HG03095 (cell line): Measurements from ENCODE around the gene PNKP.
"Not testable (repeated sequence)": the region's sequence is repeated elsewhere in the genome, so short reads cannot be mapped to it uniquely, and the experiment has no call there.

ENCODE experiments used
- ATAC-seq: cut with Tn5 transposase; IDR thresholded peaks from one replicate; pipeline ENCODE4 v1.9.1; 2021; ENCODE audit warnings: moderate library complexity; ENCODE audit not compliant: unreplicated experiment

Gene PNKP

DNA sequence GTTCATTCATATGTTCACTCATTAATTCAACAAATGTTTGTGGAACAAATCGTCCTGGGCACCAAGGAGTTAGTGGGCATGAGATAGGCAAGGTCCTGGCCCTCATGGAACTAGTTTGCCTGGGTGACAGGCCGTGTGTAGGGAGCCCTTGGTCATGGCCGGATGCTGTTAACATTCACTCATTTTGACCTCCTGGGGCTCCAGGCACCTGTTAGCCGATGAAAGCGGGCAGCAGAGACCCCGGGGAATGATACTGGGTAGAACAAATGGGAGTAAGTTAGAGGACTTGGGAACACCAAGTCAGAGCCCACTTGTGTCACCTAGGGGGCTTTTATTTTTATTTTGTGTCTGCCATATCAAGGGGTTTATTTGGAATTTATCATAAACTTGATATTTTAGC is 42.7 kb downstream of the PNKP start:
- no peak for ATAC-seq

DNA sequence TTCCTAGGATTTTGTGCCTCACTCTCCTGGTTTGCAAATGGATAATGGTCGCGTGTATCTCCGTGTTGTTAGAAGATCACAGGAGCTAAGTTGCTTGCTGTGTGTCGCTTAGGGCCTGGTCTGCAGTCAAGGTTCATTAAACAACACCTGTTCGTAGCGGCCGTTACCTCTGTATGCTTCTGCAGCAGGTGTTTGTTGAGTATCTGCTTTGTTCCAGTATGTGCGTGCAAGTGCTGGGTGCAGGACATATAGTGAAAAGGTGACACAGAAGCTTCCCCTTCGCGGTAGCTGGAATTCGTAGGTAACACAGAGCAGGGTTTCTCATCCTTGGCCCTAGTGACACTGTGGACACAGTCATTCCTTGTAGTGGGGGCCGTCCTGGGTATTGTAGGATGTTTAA is 43.9 kb downstream of the PNKP start:
- no peak for ATAC-seq

DNA sequence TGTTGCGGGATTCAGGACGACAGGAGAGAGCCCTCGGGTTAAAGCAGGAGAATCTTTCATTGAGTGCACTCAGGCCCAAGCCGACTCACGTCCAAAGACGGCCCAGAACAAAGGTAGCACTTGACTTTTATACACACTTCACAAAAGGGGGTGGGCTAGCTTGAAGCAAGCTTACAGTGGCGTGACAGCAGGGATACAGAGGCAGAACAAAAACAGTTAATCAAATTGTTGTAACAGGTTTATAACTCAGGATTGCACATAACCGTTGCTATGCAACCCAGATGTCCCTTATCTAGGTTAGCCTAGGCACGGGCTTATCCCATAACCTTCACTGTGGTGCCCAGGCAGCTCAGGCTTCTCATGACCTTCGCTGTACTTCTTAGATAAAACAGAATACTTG is 47.3 kb downstream of the PNKP start:
- ATAC-seq = no peak

DNA sequence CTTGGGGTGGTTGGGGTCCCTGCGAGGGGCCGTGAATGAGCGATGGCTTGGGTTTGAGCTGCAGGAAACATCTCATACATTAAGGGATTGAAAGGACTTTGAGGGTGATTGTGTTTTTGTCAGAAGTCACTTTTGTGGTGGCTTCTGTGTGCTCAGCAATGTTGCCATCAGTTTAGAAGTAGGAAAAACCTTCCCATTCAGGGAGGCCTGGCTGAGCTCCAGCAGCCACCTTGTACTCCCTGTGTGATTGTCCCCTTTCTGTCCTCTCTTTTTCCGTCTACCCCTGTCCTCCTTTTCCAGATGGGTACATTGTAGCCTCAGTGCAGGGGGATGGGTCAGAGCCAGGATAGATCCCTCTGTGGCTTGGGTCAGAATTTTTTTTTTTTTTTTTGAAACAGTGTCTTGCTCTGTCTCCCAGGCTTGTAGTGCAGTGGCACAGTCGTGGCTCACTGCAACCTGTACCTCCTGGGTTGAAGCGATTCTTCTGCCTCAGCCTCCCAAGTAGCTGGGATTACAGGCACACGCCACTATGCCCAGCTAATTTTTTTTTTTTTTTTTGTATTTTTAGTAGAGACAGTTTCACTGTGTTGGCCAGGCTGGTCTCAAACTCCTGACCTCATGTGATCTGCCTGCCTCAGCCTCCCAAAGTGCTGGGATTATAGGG is 47.8 kb downstream of the PNKP start:
- not testable (repeated sequence) for ATAC-seq

DNA sequence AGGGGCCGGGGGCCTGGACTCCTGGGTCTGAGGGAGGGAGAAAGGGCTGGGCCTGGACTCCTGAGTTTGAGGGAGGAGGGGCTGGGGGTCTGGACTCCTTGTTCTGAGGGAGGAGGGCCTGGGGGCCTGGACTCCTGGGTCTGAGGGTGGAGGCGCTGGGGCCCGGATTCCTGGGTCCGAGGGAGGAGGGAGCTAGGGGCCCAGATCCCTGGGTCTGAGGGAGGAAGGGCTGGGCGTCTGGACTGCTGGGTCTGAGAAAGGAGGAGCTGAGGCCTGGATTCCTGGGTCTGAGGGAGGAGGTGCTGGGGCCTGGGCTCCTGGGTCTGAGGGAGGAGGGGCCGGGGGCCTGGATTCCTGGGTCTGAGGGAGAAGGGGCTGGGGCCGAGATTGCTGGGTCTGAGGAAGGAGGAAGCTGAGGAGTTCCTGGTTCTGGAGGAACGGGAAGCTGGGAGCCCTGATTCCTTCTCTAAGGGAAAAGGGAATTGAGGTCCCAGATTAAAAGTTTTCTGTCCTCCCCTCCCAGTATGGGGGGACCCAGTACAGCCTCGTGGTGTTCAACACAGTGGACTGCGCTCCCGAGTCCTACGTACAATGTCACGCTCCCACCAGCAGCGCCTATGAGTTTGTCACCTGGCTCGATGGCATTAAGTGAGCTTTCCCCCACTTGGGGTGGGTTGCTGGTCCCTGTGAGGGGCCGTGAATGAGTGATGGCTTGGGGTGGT is 48.6 kb downstream of the PNKP start:
- ATAC-seq = no peak

DNA sequence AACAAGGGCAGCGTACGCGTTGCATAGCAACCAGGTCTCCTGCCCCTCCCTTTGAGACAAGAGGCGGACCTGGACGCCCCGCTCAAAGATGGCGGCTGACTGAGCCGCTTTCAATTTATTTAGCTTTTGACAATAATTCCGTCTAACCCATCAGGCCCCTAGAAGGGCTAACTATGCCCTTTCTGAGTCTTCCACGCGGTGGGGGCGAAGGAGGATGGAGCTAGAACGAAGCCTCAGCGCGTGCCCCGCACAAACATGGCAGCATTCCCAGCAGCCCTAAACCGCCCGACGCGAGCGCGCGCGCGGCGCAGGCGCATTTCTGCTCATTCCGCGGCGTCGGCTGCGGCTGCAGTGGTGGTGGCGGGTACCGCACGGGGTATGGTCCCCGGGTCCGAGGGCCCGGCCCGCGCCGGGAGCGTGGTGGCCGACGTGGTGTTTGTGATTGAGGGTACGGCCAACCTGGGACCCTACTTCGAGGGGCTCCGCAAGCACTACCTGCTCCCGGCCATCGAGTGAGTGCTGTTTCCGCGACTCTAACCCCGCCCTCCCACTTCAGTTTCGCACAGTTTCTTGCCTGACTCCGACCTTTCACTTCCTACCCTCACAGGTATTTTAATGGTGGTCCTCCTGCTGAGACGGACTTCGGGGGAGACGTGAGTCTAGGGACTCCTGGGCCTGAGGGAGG is 49.3 kb downstream of the PNKP start, which contains the start of gene MED25:
Gene MED25 (plus strand): TSS at position 326 of the 685 bp plus-strand sequence. CDS start 53 bp downstream, at position 379.
- ATAC-seq = peak; percentile 53

DNA sequence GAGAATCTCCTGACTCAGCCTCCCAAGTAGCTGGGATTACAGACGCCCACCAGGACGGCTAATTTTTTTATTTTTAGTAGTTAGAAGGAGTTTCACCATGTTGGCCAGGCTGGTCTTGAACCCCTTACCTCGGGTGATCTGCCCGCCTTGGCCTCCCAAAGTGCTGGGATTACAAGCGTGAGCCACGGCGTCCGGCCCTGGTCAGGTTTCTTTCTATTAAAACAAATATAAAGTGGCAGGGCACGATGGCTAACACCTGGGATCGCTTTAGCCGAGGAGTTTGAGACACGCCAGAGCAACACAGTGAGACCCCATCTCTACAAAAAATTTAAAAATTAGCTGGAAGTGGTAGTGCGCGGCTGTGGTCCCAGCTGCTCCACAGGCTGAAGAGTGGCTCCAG is 50.8 kb downstream of the PNKP start:
- no peak for ATAC-seq

DNA sequence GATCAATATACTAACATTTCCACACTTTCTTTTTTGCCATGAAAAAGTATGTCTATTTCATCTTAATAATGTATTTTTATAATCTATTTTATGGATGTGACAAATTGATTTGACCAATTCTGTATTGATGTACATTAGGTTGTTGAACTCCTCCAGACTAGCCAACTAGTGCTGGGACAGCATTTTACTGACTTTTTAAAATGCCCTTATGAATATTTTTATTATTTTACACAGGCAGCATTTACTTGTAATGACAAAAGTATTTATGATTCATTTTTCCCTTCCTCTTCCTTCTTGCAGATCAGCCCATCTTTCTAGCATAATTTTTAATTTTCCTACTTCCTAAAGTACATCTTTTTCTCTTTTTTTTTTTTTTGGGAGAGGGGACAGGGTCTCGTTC is 53.4 kb downstream of the PNKP start:
- no peak for ATAC-seq

DNA sequence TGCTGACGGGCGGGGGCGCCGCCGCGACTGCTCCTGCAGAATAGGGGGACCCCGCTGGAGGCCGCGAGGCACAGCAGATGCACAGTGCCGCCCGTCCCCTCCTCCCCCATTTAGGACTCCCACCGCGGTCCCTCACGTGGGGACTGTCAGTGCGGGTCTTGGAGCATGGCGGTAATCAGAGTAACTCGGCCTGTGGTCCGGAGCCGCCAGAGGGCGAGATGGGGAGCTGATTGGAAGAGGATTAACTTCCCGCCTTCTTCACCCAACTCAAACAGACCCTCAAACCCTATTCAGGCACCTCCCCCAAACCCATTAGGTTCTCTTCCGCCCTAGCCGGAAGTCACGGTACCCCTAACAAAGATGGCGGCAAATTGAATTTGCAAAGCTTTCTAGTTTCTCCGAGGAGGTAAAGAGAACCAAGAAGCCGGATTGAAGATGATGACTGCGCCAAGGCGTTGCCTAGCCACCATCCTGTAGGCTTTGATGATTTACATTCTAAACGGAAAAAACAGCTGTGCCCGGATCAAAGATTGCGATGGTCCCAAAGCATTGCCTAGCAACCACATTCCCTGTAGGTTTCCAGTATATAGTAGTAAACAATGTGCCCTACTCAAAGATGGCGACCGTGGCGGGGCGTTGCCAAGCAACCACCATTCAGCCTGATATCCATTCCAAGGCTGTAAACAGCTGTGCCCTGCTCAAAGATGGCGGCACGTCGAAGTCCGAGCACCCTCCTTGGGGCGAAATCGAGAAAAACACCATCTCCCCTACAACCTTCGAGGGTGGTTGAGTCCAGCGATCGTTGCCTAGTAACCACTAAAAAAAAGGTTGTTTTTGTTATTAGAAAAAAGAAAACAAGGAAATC is 54.1 kb downstream of the PNKP start, which contains the start of gene FUZ:
Gene FUZ (minus strand): TSS at position 296 of the 865 bp plus-strand sequence. CDS start 186 bp downstream, at position 110.
- ATAC-seq = no peak

DNA sequence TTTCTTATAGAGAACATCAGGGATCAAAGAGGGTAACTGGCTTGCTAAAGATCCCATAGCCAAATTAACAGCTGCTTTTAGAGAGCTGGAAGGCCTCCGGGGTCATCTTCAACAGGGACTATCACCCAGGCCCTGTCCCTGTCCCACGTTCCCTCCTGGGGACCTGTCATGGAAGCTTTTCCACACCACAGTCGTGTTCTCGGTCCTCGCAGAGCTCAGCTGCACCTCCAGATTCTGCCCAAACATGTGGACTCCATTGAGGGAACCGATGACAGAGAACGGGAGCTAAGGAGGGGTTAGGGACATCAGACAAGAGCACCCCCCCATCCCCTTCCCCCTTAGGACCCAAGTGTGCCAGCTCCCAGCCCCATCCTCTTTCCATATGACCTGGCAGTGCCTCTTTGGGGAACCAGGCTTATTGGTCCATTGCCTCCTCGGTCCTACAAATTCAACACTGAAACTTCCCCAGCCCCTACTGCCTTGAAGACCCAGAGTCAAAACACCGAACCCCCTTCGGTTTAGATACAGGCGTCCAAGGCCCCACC is 54.9 kb downstream of the PNKP start:
- ATAC-seq = no peak

DNA sequence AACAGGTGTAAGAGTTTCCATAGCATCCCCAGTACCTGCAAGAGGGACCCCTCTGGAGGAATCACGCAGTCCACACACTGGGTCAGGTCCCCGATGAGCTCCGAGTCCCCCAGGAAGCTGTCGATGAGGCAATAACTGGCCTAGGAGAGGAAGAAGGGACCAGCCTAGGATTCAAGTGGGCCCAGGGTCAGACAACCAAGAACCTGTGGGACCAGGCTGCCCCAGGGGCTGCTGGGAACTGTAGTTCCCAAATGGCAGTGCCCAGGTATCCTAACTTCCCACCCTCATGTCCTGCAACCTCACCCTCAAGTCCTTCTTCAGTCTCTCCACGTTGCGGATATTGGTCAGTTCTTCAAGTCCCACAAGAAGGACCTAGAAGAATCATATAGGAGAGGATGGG is 56.0 kb downstream of the PNKP start:
- no peak for ATAC-seq
